ENCODE measurements around the gene ZGLP1. TPM values are rescaled to one million over a fixed set of nuclear protein-coding genes. Genes with fewer than 3 reads are reported as not detected.

Gene ZGLP1
- total RNA-seq, 1 experiment from 2014 or later = 1.3 TPM

- POLR2A ChIA-PET = no interaction called here
- no peaks in the 10 kb centered on the region; the same call in none of the 2 replicates for H3K36me3 ChIP-seq (ENCODE audit: control insufficient read depth, insufficient read depth, low read length)
- peaks cover 6% of the 10 kb centered on the region for H3K4me1 ChIP-seq (ENCODE audit: control insufficient read depth, insufficient read depth, low read length)
- in situ Hi-C loops (cut with HindIII; ENCODE audit: low pct_unique_long_range_greater_than_20kb, low sequenced_read_pairs) = no loop called here
- no peak overlapping the region for H3K4me3 ChIP-seq (ENCODE audit: low read depth in 2 of 2, low read length in 2 of 2)
- CTCF ChIA-PET = interaction anchor here (0.6 kb wide), 1 partner anchor 379 kb away, joined by 14 read pairs; no protein-coding TSS in a partner anchor
- BruUV-seq (replicated peaks) = no TSS peak
- ATAC-seq (no peak), DNase-seq (ENCODE audit: low read depth, low spot score) (no peak)
- no peaks in the 10 kb centered on the region for H3K9me3 ChIP-seq (ENCODE audit: control insufficient read depth, insufficient read depth, low read depth, low read length)
- H3K27ac ChIP-seq (ENCODE audit: low read length) = no peak overlapping the region
- intact Hi-C loops (cut with micrococcal nuclease; ENCODE audit: unreplicated experiment) = no loop called here
- no peaks in the 10 kb centered on the region for H3K27me3 ChIP-seq (ENCODE audit: control insufficient read depth, insufficient read depth, low read length)
- TF ChIP-seq SIN3A (IDR thresholded peaks at IDR 0.05; ENCODE audit: borderline replicate concordance, insufficient read depth, low read depth, low read length) (no peak), CTCF (IDR thresholded peaks at IDR 0.05) (no peak)
Observed at GRCh38 chr19:10318807-10319682, 9.4 kb upstream of the ZGLP1 start.

- intact Hi-C loops (cut with micrococcal nuclease; ENCODE audit: unreplicated experiment) (no loop called here), in situ Hi-C loops (cut with HindIII; ENCODE audit: low pct_unique_long_range_greater_than_20kb, low sequenced_read_pairs) (no loop called here)
- ChIA-PET POLR2A (no interaction called here), CTCF (interaction anchor here (0.6 to 0.7 kb wide), 2 partner anchors 35 to 382 kb away, joined by 3 to 7 read pairs; partner anchors contain the start of gene OLFM2)
- no peaks in the 10 kb centered on the region; the same call in none of the 2 replicates for H3K36me3 ChIP-seq (ENCODE audit: control insufficient read depth, insufficient read depth, low read length)
- BruUV-seq (replicated peaks) = no TSS peak
- no peaks in the 10 kb centered on the region for H3K9me3 ChIP-seq (ENCODE audit: control insufficient read depth, insufficient read depth, low read depth, low read length)
- no peaks in the 10 kb centered on the region for H3K27me3 ChIP-seq (ENCODE audit: control insufficient read depth, insufficient read depth, low read length)
- H3K27ac ChIP-seq (ENCODE audit: low read length) = no peak overlapping the region
- DNase-seq (ENCODE audit: low read depth, low spot score) = no peak
- peaks cover 6% of the 10 kb centered on the region for H3K4me1 ChIP-seq (ENCODE audit: control insufficient read depth, insufficient read depth, low read length)
- no peak overlapping the region for H3K4me3 ChIP-seq (ENCODE audit: low read depth in 2 of 2, low read length in 2 of 2)
- no peak for TF ChIP-seq CTCF (IDR thresholded peaks at IDR 0.05)
- TF ChIP-seq SIN3A (IDR thresholded peaks at IDR 0.05; ENCODE audit: borderline replicate concordance, insufficient read depth, low read depth, low read length) = no peak
- no peak for TF ChIP-seq TCF7L2 (IDR thresholded peaks at IDR 0.05; ENCODE audit: low read depth, low read length)
- no peak for TF ChIP-seq POLR2AphosphoS5 (IDR thresholded peaks at IDR 0.05; ENCODE audit: low read depth, low read length)
- no peak for TF ChIP-seq REST (IDR thresholded peaks at IDR 0.05; ENCODE audit: insufficient read depth in 1 of 2, low read depth in 2 of 2, low read length in 1 of 2)
- no peak for ATAC-seq
Observed at GRCh38 chr19:10317857-10318462, 8.3 kb upstream of the ZGLP1 start.

All from Panc1 (cell line).